ENCODE data around the gene MROH8.

DNA sequence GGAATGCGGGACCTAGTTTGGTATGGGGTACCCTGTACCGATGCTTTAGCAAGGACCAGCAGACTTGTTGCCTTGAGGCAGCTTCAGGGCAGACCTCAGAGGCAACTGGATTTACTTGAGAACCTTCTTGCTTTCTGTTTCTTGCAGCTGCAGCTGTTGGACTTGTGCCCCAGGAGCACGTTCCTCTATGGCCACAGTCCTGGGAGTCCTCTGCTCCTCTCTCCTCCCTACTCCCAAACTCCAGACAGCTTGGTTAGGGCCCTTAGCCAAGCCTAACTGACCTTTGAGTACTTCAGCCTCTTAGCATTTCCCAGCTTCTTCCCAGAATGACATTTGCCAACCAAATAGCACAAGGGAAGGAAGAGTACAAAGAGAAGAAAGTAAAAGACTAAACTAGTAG is 47.5 kb upstream of the MROH8 start:
- TF ChIP-seq, protein P1, sequence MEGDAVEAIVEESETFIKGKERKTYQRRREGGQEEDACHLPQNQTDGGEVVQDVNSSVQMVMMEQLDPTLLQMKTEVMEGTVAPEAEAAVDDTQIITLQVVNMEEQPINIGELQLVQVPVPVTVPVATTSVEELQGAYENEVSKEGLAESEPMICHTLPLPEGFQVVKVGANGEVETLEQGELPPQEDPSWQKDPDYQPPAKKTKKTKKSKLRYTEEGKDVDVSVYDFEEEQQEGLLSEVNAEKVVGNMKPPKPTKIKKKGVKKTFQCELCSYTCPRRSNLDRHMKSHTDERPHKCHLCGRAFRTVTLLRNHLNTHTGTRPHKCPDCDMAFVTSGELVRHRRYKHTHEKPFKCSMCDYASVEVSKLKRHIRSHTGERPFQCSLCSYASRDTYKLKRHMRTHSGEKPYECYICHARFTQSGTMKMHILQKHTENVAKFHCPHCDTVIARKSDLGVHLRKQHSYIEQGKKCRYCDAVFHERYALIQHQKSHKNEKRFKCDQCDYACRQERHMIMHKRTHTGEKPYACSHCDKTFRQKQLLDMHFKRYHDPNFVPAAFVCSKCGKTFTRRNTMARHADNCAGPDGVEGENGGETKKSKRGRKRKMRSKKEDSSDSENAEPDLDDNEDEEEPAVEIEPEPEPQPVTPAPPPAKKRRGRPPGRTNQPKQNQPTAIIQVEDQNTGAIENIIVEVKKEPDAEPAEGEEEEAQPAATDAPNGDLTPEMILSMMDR (IDR thresholded peaks at IDR 0.05; ENCODE audit: insufficient read depth, low read length), result no peak
- no peak for TF ChIP-seq POLR2AphosphoS5 (IDR thresholded peaks at IDR 0.05; ENCODE audit: low read depth)
- no peak for TF ChIP-seq SPI1 (IDR thresholded peaks at IDR 0.05; ENCODE audit: borderline replicate concordance, low read depth)

Measured in HL-60 (cell line).